Suprapubic skin (tissue), 4 donors: ENCODE measurements around the gene PDE11A.

ENCODE experiments used
- POLR2A ChIP-seq, 2 donors: fragments of 450-650 bp; IDR thresholded peaks; one replicate each; pipeline ENCODE4 v1.6.1; 2017; ENCODE audit warnings: antibody characterized with exemption in 2 of 2, mild to moderate bottlenecking in 2 of 2, moderate library complexity in 2 of 2
- POLR2AphosphoS5 ChIP-seq, 3 donors: sonication (generic); formaldehyde crosslinking; IDR thresholded peaks; one replicate each; pipeline ENCODE4 v1.6.1; 2017; ENCODE audit warnings: antibody characterized with exemption in 3 of 3
- TF ChIP-seq, protein P1 (sequence below), 2 donors: fragments of 200-600 bp in 1 of 2; fragments of 450-650 bp in 1 of 2; sonication (generic) in 1 of 2; IDR thresholded peaks; one replicate each; pipeline ENCODE4 v1.5.1; 2016 to 2019; ENCODE audit warnings: antibody characterized with exemption in 2 of 2, mild to moderate bottlenecking in 1 of 2, moderate library complexity in 1 of 2

DNA sequence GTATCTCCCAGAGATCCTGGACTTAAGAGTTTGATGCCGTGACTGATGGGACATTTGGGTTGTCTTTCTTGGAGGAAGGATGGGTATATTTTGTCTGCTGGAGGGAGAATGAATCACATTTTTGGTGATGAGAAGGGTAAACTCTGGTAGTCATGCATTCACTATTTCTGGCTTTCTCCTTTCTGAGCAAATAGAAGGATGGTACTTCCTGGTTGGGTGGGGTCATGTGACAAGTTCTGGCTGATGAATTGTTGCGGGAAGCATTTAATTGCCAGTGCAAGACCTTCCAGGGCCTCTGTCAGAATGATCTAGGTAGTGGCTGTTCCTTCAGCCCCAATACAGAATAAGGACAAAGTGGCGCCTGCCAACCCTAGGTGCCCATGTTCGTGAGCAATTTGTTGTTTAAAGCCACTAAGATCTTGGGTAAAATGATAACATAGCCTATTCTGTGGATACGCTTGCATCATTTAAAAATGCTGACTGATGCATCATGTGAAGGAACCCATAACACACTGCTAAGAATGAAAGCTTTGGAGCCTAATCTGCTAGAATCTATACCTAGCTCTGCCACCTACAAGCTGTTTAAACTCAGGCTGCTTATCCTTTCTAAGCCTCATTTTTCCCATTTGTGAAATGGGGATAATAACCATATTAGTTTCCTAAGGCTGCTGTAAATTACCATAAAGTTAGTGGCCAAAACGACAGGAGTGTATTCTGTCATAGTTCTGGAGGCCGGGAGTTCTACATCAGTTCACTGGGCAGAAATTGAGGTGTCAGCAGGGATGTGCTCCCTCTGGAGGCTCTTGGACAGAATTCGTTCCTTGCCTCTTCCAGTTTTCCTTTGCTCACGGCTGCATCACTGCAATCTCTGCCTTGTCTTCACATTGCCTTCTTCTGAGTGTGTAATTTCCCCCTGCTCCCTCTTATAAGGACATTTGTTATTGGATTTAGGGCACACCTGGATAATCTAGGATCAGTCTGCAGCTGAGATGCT lies 398.7 kb downstream of the PDE11A start:
- TF ChIP-seq, protein P1, sequence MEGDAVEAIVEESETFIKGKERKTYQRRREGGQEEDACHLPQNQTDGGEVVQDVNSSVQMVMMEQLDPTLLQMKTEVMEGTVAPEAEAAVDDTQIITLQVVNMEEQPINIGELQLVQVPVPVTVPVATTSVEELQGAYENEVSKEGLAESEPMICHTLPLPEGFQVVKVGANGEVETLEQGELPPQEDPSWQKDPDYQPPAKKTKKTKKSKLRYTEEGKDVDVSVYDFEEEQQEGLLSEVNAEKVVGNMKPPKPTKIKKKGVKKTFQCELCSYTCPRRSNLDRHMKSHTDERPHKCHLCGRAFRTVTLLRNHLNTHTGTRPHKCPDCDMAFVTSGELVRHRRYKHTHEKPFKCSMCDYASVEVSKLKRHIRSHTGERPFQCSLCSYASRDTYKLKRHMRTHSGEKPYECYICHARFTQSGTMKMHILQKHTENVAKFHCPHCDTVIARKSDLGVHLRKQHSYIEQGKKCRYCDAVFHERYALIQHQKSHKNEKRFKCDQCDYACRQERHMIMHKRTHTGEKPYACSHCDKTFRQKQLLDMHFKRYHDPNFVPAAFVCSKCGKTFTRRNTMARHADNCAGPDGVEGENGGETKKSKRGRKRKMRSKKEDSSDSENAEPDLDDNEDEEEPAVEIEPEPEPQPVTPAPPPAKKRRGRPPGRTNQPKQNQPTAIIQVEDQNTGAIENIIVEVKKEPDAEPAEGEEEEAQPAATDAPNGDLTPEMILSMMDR (IDR thresholded peaks at IDR 0.05) = no peak
- TF ChIP-seq POLR2A (IDR thresholded peaks at IDR 0.05) = no peak
- TF ChIP-seq POLR2AphosphoS5 (IDR thresholded peaks at IDR 0.05) = no peak
